Natural killer cell (primary cell): ENCODE measurements around the gene CLNS1A. TPM values are rescaled to one million over a fixed set of nuclear protein-coding genes. Genes with fewer than 3 reads are reported as not detected.

Experiments used
- ATAC-seq, 3 donors: fragments of 150-1000 bp in 2 of 3; fragments of 200-7000 bp in 1 of 3; cut with Tn5 transposase; 1 replicate in 1 of 3; 2 replicates in 2 of 3; pipeline ENCODE4 v1.10.0; 2021; ENCODE audit warnings: mild to moderate bottlenecking in 2 of 3, moderate library complexity in 2 of 3
- DNase-seq, 2 donors: peaks; one replicate each; pipeline versions ENCODE4 v3.0.0 to v3.0.0-alpha.2; 2013 to 2021; ENCODE audit warnings: mixed read lengths in 1 of 2
- H3K27ac ChIP-seq: one replicate; pipeline ENCODE4 v1.5.1; 2013; ENCODE audit warnings: mild to moderate bottlenecking, low read length
- H3K27me3 ChIP-seq: one replicate; pipeline ENCODE4 v1.6.1; 2013; ENCODE audit warnings: low read length; ENCODE audit not compliant: control insufficient read depth, insufficient read depth
- H3K36me3 ChIP-seq: one replicate; pipeline ENCODE4 v1.6.1; 2013; ENCODE audit warnings: low read length; ENCODE audit not compliant: control insufficient read depth, insufficient read depth
- H3K4me1 ChIP-seq: one replicate; pipeline ENCODE4 v1.6.1; 2013; ENCODE audit warnings: low read length; ENCODE audit not compliant: control insufficient read depth, insufficient read depth
- H3K4me3 ChIP-seq: one replicate; pipeline ENCODE4 v1.5.1; 2013; ENCODE audit warnings: low read length
- H3K9me3 ChIP-seq: one replicate; pipeline ENCODE4 v1.6.1; 2013; ENCODE audit warnings: low read length; ENCODE audit not compliant: control insufficient read depth, insufficient read depth
- H3K27ac Mint-ChIP-seq, 2 donors: one replicate each; pipeline ENCODE4 v1.8.0; 2022; ENCODE audit warnings: mild to moderate bottlenecking in 2 of 2, mixed read lengths in 2 of 2, moderate library complexity in 1 of 2
- H3K27me3 Mint-ChIP-seq, 2 donors: one replicate each; pipeline ENCODE4 v1.8.0; 2022; ENCODE audit warnings: low read depth in 2 of 2, mixed read lengths in 2 of 2
- H3K36me3 Mint-ChIP-seq: one replicate; pipeline ENCODE4 v1.8.0; 2022; ENCODE audit warnings: mixed read lengths
- H3K4me1 Mint-ChIP-seq, 2 donors: one replicate each; pipeline ENCODE4 v1.8.0; 2022; ENCODE audit warnings: mixed read lengths in 2 of 2
- H3K4me3 Mint-ChIP-seq: one replicate; pipeline ENCODE4 v1.8.0; 2022; ENCODE audit warnings: mild to moderate bottlenecking, moderate library complexity, mixed read lengths
- H3K9me3 Mint-ChIP-seq, 2 donors: one replicate each; pipeline ENCODE4 v1.8.0; 2022; ENCODE audit warnings: mixed read lengths in 2 of 2
- WGBS: methylation state at CpG from one replicate; pipeline ENCODE4 v1.1.7; 2013; ENCODE audit warnings: missing lambda C conversion rate; ENCODE audit not compliant: insufficient coverage; 5-methylcytosine and 5-hydroxymethylcytosine counted together
- intact Hi-C: fragments of 100-400 bp; cut with micrococcal nuclease; formaldehyde crosslinking; loops from one replicate; pipeline ENCODE4 v1.14.2; 2022
- total RNA-seq, 4 donors: library from RNA; stranded (reverse); fragments of 120-200 nt in 1 of 4; gene quantifications; one replicate each; pipeline versions ENCODE4 v1.2.3 to v1.2.4, GENCODE V29; 2013 to 2022
- TF ChIP-seq, protein P1 (sequence below): fragments of 200-600 bp; IDR thresholded peaks from one replicate; pipeline ENCODE4 v1.8.0; 2022; ENCODE audit warnings: antibody characterized with exemption

The CLNS1A gene
- total RNA-seq, 3 donors from 2014 or later (not counting 1 experiment from before 2014, with no cell fraction given): 48.6 to 58.2 (median 57.6) TPM

DNA sequence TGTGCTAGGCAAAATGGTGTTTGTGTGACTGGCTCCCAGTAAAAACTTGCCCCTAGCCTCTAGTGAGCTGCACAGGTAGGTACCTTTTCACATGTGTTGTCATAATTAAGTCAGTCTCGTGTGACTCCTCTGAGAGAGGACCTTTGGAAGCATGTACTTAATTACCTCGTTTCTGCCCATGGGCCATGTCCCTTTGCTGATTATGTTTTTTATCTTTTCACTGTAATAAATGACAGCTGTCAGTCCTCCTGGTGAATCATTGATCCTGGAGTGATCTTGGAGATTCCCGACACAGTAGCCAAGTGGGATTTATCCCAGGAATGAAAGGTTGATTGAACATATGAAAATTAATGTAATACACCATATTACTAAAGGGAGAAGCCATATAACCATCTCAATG lies 12.5 kb upstream of the CLNS1A start:
- WGBS: 76% methylated on average over 2 of the region's 3 CpGs
- Histone ChIP-seq H3K9me3 (no peaks in the 10 kb centered on the region), H3K4me3 (no peak overlapping the region), H3K27ac (no peak overlapping the region), H3K4me1 (no peaks in the 10 kb centered on the region), H3K36me3 (no peaks in the 10 kb centered on the region), H3K27me3 (no peaks in the 10 kb centered on the region)
- DNase-seq (no peak), ATAC-seq (no peak)
- Mint-ChIP-seq H3K27ac (no peak overlapping the region), H3K36me3 (no peaks in the 10 kb centered on the region), H3K9me3 (no peaks in the 10 kb centered on the region), H3K4me3 (no peak overlapping the region), H3K27me3 (peaks cover 0 to 3% of the 10 kb centered on the region in 2 donors), H3K4me1 (no peaks in the 10 kb centered on the region)
- TF ChIP-seq, protein P1, sequence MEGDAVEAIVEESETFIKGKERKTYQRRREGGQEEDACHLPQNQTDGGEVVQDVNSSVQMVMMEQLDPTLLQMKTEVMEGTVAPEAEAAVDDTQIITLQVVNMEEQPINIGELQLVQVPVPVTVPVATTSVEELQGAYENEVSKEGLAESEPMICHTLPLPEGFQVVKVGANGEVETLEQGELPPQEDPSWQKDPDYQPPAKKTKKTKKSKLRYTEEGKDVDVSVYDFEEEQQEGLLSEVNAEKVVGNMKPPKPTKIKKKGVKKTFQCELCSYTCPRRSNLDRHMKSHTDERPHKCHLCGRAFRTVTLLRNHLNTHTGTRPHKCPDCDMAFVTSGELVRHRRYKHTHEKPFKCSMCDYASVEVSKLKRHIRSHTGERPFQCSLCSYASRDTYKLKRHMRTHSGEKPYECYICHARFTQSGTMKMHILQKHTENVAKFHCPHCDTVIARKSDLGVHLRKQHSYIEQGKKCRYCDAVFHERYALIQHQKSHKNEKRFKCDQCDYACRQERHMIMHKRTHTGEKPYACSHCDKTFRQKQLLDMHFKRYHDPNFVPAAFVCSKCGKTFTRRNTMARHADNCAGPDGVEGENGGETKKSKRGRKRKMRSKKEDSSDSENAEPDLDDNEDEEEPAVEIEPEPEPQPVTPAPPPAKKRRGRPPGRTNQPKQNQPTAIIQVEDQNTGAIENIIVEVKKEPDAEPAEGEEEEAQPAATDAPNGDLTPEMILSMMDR: no peak
- intact Hi-C loops: no loop called here

DNA sequence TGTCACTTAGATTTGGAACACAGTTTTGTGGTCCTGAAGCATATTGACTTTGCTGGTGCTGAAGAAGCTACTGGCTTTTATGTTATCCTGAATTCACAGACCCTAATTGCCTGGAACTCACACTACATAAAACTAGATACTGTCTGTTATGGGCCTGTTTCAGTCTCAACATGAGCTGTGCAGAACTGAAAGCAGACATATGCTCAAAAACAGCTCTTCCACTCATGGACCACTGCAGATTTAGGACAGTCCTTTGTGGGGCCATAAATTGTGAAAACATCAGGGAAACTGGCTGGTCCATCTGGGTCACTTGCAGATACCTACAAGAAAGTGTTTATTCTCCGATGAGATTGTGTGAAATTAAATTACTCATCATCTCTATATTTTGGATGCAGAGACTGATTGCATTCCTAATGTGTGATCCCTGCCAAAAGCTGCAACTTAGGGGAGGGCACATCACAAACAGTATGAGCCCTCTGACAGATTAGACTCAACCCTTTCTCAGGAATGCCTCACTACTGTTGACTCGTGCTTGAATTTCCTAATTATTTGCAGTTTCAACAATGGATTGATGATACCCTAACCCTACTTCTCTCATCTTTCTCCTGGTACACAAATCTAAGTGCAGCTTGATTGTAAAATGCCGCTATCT lies 10.2 kb upstream of the CLNS1A start:
- intact Hi-C loops: loop anchor here (5.0 kb wide), 1 partner anchor 375 kb away; the partner anchor contains the start of gene KCTD14
- no peaks in the 10 kb centered on the region for H3K9me3 ChIP-seq
- no peaks in the 10 kb centered on the region for H3K4me1 ChIP-seq
- Mint-ChIP-seq H3K27me3 (peaks cover 0 to 7% of the 10 kb centered on the region in 2 donors), H3K4me3 (no peak overlapping the region), H3K36me3 (no peaks in the 10 kb centered on the region), H3K27ac (no peak overlapping the region), H3K9me3 (no peaks in the 10 kb centered on the region), H3K4me1 (no peaks in the 10 kb centered on the region)
- no peaks in the 10 kb centered on the region for H3K27me3 ChIP-seq
- DNase-seq (no peak), ATAC-seq (no peak)
- H3K4me3 ChIP-seq: no peak overlapping the region
- TF ChIP-seq, protein P1: no peak
- no peaks in the 10 kb centered on the region for H3K36me3 ChIP-seq
- no peak overlapping the region for H3K27ac ChIP-seq
- WGBS: 94% methylated on average over 3 of the region's 3 CpGs

DNA sequence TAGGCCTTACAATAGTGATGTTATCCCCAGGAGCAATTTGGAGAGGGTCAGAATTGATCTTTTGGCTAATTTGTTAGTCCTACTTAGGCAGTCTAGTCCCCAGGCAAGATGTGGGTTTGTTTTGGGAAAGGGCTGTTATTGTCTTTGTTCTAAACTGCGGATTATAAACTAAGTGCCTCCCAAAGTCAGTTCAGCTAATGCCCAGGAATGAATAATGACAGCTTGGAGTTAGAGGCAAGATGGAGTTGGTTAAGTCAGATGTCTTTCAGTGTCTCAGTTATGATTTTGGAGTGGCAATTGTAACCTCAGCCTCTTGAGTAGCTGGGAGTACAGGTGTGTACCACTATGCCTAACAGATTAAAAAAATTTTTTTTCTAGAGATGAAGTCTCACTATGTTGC lies 7.3 kb upstream of the CLNS1A start:
- no peak for ATAC-seq
- Mint-ChIP-seq H3K36me3 (no peaks in the 10 kb centered on the region), H3K27ac (no peak overlapping the region), H3K27me3 (peaks cover 0 to 7% of the 10 kb centered on the region in 2 donors), H3K4me1 (no peaks in the 10 kb centered on the region), H3K4me3 (no peak overlapping the region), H3K9me3 (no peaks in the 10 kb centered on the region)
- Histone ChIP-seq H3K4me3 (no peak overlapping the region), H3K36me3 (no peaks in the 10 kb centered on the region), H3K27me3 (no peaks in the 10 kb centered on the region), H3K4me1 (no peaks in the 10 kb centered on the region), H3K27ac (no peak overlapping the region), H3K9me3 (no peaks in the 10 kb centered on the region)
- intact Hi-C loops: loop anchor here (5.0 kb wide), 1 partner anchor 377 kb away; the partner anchor contains the start of gene KCTD14
- TF ChIP-seq, protein P1: no peak
- 91% methylated on average over 1 of the region's 1 CpG for WGBS
- no peak for DNase-seq

DNA sequence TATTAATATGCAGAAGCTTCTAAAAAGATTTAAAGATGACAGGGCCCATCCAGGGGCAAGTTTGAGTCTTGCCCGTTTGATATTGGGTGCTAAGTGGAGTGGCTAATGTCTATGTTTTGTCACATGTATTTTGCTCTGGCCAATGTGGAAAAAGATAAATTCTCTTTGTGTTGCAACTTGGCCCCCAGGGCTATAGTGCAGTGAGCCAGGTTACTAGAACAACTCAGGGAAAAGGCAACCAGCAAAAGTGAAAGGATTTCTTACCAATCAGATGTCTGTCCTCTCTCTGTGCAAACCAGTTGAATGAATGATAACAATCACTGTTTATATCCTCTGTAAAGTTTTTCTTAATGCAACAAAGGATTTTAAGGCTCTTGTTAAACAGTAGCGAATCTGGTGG lies 4.6 kb upstream of the CLNS1A start:
- no peaks in the 10 kb centered on the region for H3K36me3 ChIP-seq
- peaks cover 4% of the 10 kb centered on the region for H3K4me1 ChIP-seq
- no peak for ATAC-seq
- H3K9me3 ChIP-seq: no peaks in the 10 kb centered on the region
- H3K27ac Mint-ChIP-seq: no peak overlapping the region
- TF ChIP-seq, protein P1: no peak
- no peaks in the 10 kb centered on the region for H3K27me3 ChIP-seq
- no peak overlapping the region for H3K4me3 ChIP-seq
- peaks cover 6% of the 10 kb centered on the region in 2 donors for H3K4me1 Mint-ChIP-seq
- H3K9me3 Mint-ChIP-seq: no peaks in the 10 kb centered on the region
- H3K27me3 Mint-ChIP-seq: peaks cover 0 to 5% of the 10 kb centered on the region in 2 donors
- DNase-seq: no peak
- no peaks in the 10 kb centered on the region for H3K36me3 Mint-ChIP-seq
- WGBS: 92% methylated on average over 2 of the region's 2 CpGs
- intact Hi-C loops: no loop called here
- no peak overlapping the region for H3K4me3 Mint-ChIP-seq
- H3K27ac ChIP-seq: no peak overlapping the region
